Measurements from ENCODE around the gene RHOG. TPM values are rescaled to one million over a fixed set of nuclear protein-coding genes. Genes with fewer than 3 reads are reported as not detected.

RHOG gene
- 117 TPM for polyA plus RNA-seq (2013)

GRCh38 chr11:3840870-3841425, at the start of gene RHOG:
Gene RHOG, minus strand, starts transcription at chr11:3840959. Its CDS starts 12,821 bp downstream, at chr11:3828138.
- WGBS (ENCODE audit: insufficient coverage), result 0% methylated on average over 9 of the region's 42 CpGs
- DNase-seq, result peak in 1 of 3 donors; percentile 59
- Histone ChIP-seq H3K4me1 (ENCODE audit: control extremely low read depth in 1 of 4, control insufficient read depth in 4 of 4, insufficient read depth in 4 of 4, low read length in 3 of 4) (peaks cover 20 to 49% (median 49%) of the 10 kb centered on the region in 4 experiments), H3K27ac (ENCODE audit: insufficient read depth in 1 of 2, low read depth in 1 of 2, low read length in 2 of 2, poor library complexity in 1 of 2, severe bottlenecking in 2 of 2) (peak within 1 kb of the TSS; percentile 88 to 92), H3K36me3 (ENCODE audit: control insufficient read depth in 4 of 4, insufficient read depth in 4 of 4, low read length in 3 of 4) (peaks cover 0 to 4% (median 0%) of the 10 kb centered on the region in 4 experiments), H3K27me3 (replicated peaks in 2 of 5; ENCODE audit: control insufficient read depth in 4 of 5, insufficient read depth in 5 of 5, low read length in 4 of 5) (no peaks in the 10 kb centered on the region), H3K9me3 (ENCODE audit: control extremely low read depth in 1 of 5, control insufficient read depth in 4 of 5, insufficient read depth in 2 of 5, low read depth in 1 of 5, low read length in 4 of 5) (no peaks in the 10 kb centered on the region), H3K4me3 (ENCODE audit: control insufficient read depth in 1 of 7, extremely low read depth in 1 of 7, insufficient read depth in 4 of 7, low read depth in 2 of 7, low read length in 6 of 7) (peak within 1 kb of the TSS; percentile 81 to 94 (median 89))
- ChIA-PET CTCF (interaction anchor here (0.6 to 24.5 kb wide), 25 partner anchors 4 to 241 kb away, joined by 3 to 423 read pairs (median 3); partner anchors contain the start of genes PGAP2, RHOG and STIM1), POLR2A (interaction anchor here (0.8 to 4.2 kb wide), 8 partner anchors 9 to 226 kb away, joined by 3 to 24 read pairs (median 4); partner anchors contain the start of genes NUP98 and STIM1)

- CTCF ChIA-PET, result interaction anchor here (0.8 to 3.0 kb wide), 13 partner anchors 10 to 184 kb away, joined by 3 to 10 read pairs (median 3); partner anchors contain the start of gene STIM1
- Histone ChIP-seq H3K9me3 (ENCODE audit: control extremely low read depth in 1 of 5, control insufficient read depth in 4 of 5, insufficient read depth in 2 of 5, low read depth in 1 of 5, low read length in 4 of 5) (no peaks in the 10 kb centered on the region), H3K27ac (ENCODE audit: insufficient read depth in 1 of 2, low read depth in 1 of 2, low read length in 2 of 2, poor library complexity in 1 of 2, severe bottlenecking in 2 of 2) (no peak overlapping the region), H3K4me1 (ENCODE audit: control extremely low read depth in 1 of 4, control insufficient read depth in 4 of 4, insufficient read depth in 4 of 4, low read length in 3 of 4) (peaks cover 16 to 56% (median 34%) of the 10 kb centered on the region in 4 experiments), H3K27me3 (replicated peaks in 2 of 5; ENCODE audit: control insufficient read depth in 4 of 5, insufficient read depth in 5 of 5, low read length in 4 of 5) (no peaks in the 10 kb centered on the region), H3K36me3 (ENCODE audit: control insufficient read depth in 4 of 4, insufficient read depth in 4 of 4, low read length in 3 of 4) (no peaks in the 10 kb centered on the region), H3K4me3 (ENCODE audit: control insufficient read depth in 1 of 7, extremely low read depth in 1 of 7, insufficient read depth in 4 of 7, low read depth in 2 of 7, low read length in 6 of 7) (no peak overlapping the region)
- 100% methylated on average over 2 of the region's 2 CpGs for WGBS (ENCODE audit: insufficient coverage)
- POLR2A ChIA-PET, result interaction anchor here (1.1 kb wide), 1 partner anchor 14 kb away, joined by 3 read pairs; no protein-coding TSS in a partner anchor
- no peak for DNase-seq
These were observed 49.3 kb upstream of the RHOG start for GRCh38 chr11:3890014-3890413.

GRCh38 chr11:3888876-3889275, 48.1 kb upstream of the RHOG start:
- CTCF ChIA-PET, result interaction anchor here (0.8 to 3.0 kb wide), 10 partner anchors 11 to 96 kb away, joined by 3 to 10 read pairs (median 4); partner anchors contain the start of gene STIM1
- no peak for DNase-seq

GRCh38 chr11:3886985-3887384, 46.2 kb upstream of the RHOG start:
- H3K9me3 ChIP-seq (ENCODE audit: control extremely low read depth in 1 of 5, control insufficient read depth in 4 of 5, insufficient read depth in 2 of 5, low read depth in 1 of 5, low read length in 4 of 5), result no peaks in the 10 kb centered on the region
- no peak overlapping the region for H3K4me3 ChIP-seq (ENCODE audit: control insufficient read depth in 1 of 7, extremely low read depth in 1 of 7, insufficient read depth in 4 of 7, low read depth in 2 of 7, low read length in 6 of 7)
- no peak for DNase-seq
- no peak overlapping the region for H3K27ac ChIP-seq (ENCODE audit: insufficient read depth in 1 of 2, low read depth in 1 of 2, low read length in 2 of 2, poor library complexity in 1 of 2, severe bottlenecking in 2 of 2)
- no CpG with 5 or more reads among the region's 1 CpG for WGBS (ENCODE audit: insufficient coverage)
- H3K4me1 ChIP-seq (ENCODE audit: control extremely low read depth in 1 of 4, control insufficient read depth in 4 of 4, insufficient read depth in 4 of 4, low read length in 3 of 4), result peaks cover 9 to 40% (median 17%) of the 10 kb centered on the region in 4 experiments
- ChIA-PET POLR2A (interaction anchor here (0.8 kb wide), 1 partner anchor 60 kb away, joined by 3 read pairs; no protein-coding TSS in a partner anchor), CTCF (interaction anchor here (1.5 kb wide), 1 partner anchor 8 kb away, joined by 4 read pairs; no protein-coding TSS in a partner anchor)
- no peaks in the 10 kb centered on the region for H3K36me3 ChIP-seq (ENCODE audit: control insufficient read depth in 4 of 4, insufficient read depth in 4 of 4, low read length in 3 of 4)
- no peaks in the 10 kb centered on the region for H3K27me3 ChIP-seq (replicated peaks in 2 of 5; ENCODE audit: control insufficient read depth in 4 of 5, insufficient read depth in 5 of 5, low read length in 4 of 5)

More at GRCh38 chr11:3888876-3889275, 48.1 kb upstream of the RHOG start:
- Histone ChIP-seq H3K4me3 (ENCODE audit: control insufficient read depth in 1 of 7, extremely low read depth in 1 of 7, insufficient read depth in 4 of 7, low read depth in 2 of 7, low read length in 6 of 7) (no peak overlapping the region), H3K27me3 (replicated peaks in 2 of 5; ENCODE audit: control insufficient read depth in 4 of 5, insufficient read depth in 5 of 5, low read length in 4 of 5) (no peaks in the 10 kb centered on the region), H3K9me3 (ENCODE audit: control extremely low read depth in 1 of 5, control insufficient read depth in 4 of 5, insufficient read depth in 2 of 5, low read depth in 1 of 5, low read length in 4 of 5) (no peaks in the 10 kb centered on the region), H3K4me1 (ENCODE audit: control extremely low read depth in 1 of 4, control insufficient read depth in 4 of 4, insufficient read depth in 4 of 4, low read length in 3 of 4) (peaks cover 16 to 53% (median 25%) of the 10 kb centered on the region in 4 experiments), H3K36me3 (ENCODE audit: control insufficient read depth in 4 of 4, insufficient read depth in 4 of 4, low read length in 3 of 4) (no peaks in the 10 kb centered on the region), H3K27ac (ENCODE audit: insufficient read depth in 1 of 2, low read depth in 1 of 2, low read length in 2 of 2, poor library complexity in 1 of 2, severe bottlenecking in 2 of 2) (no peak overlapping the region)
- POLR2A ChIA-PET, result no interaction called here

GRCh38 chr11:3885855-3886254, 45.1 kb upstream of the RHOG start:
- H3K4me1 ChIP-seq (ENCODE audit: control extremely low read depth in 1 of 4, control insufficient read depth in 4 of 4, insufficient read depth in 4 of 4, low read length in 3 of 4), result peaks cover 9 to 49% (median 24%) of the 10 kb centered on the region in 4 experiments
- POLR2A ChIA-PET, result no interaction called here
- no peaks in the 10 kb centered on the region for H3K27me3 ChIP-seq (replicated peaks in 2 of 5; ENCODE audit: control insufficient read depth in 4 of 5, insufficient read depth in 5 of 5, low read length in 4 of 5)
- CTCF ChIA-PET, result interaction anchor here (0.9 to 1.8 kb wide), 3 partner anchors 10 to 186 kb away, joined by 3 to 5 read pairs (median 4); no protein-coding TSS in a partner anchor
- H3K36me3 ChIP-seq (ENCODE audit: control insufficient read depth in 4 of 4, insufficient read depth in 4 of 4, low read length in 3 of 4), result no peaks in the 10 kb centered on the region
- DNase-seq, result no peak
- H3K27ac ChIP-seq (ENCODE audit: insufficient read depth in 1 of 2, low read depth in 1 of 2, low read length in 2 of 2, poor library complexity in 1 of 2, severe bottlenecking in 2 of 2), result no peak overlapping the region
- H3K4me3 ChIP-seq (ENCODE audit: control insufficient read depth in 1 of 7, extremely low read depth in 1 of 7, insufficient read depth in 4 of 7, low read depth in 2 of 7, low read length in 6 of 7), result no peak overlapping the region
- no peaks in the 10 kb centered on the region for H3K9me3 ChIP-seq (ENCODE audit: control extremely low read depth in 1 of 5, control insufficient read depth in 4 of 5, insufficient read depth in 2 of 5, low read depth in 1 of 5, low read length in 4 of 5)
- 90% methylated on average over 2 of the region's 7 CpGs for WGBS (ENCODE audit: insufficient coverage)

- no peak overlapping the region for H3K4me3 ChIP-seq (ENCODE audit: control insufficient read depth in 1 of 7, extremely low read depth in 1 of 7, insufficient read depth in 4 of 7, low read depth in 2 of 7, low read length in 6 of 7)
- peak in 2 of 3 donors; percentile 42 to 54 for DNase-seq
- H3K4me1 ChIP-seq (ENCODE audit: control extremely low read depth in 1 of 4, control insufficient read depth in 4 of 4, insufficient read depth in 4 of 4, low read length in 3 of 4), result peaks cover 21 to 66% (median 42%) of the 10 kb centered on the region in 4 experiments
- no peak overlapping the region for H3K27ac ChIP-seq (ENCODE audit: insufficient read depth in 1 of 2, low read depth in 1 of 2, low read length in 2 of 2, poor library complexity in 1 of 2, severe bottlenecking in 2 of 2)
- no peaks in the 10 kb centered on the region for H3K36me3 ChIP-seq (ENCODE audit: control insufficient read depth in 4 of 4, insufficient read depth in 4 of 4, low read length in 3 of 4)
- H3K27me3 ChIP-seq (replicated peaks in 2 of 5; ENCODE audit: control insufficient read depth in 4 of 5, insufficient read depth in 5 of 5, low read length in 4 of 5), result no peaks in the 10 kb centered on the region
- no peaks in the 10 kb centered on the region for H3K9me3 ChIP-seq (ENCODE audit: control extremely low read depth in 1 of 5, control insufficient read depth in 4 of 5, insufficient read depth in 2 of 5, low read depth in 1 of 5, low read length in 4 of 5)
- ChIA-PET POLR2A (no interaction called here), CTCF (interaction anchor here (0.7 to 3.2 kb wide), 9 partner anchors 12 to 190 kb away, joined by 3 to 20 read pairs (median 4); partner anchors contain the start of gene STIM1)
These were observed 41.9 kb upstream of the RHOG start for GRCh38 chr11:3882655-3883054.

- no peaks in the 10 kb centered on the region for H3K9me3 ChIP-seq (ENCODE audit: control extremely low read depth in 1 of 5, control insufficient read depth in 4 of 5, insufficient read depth in 2 of 5, low read depth in 1 of 5, low read length in 4 of 5)
- peak overlapping the region in 1 of 7 experiments; percentile 48 for H3K4me3 ChIP-seq (ENCODE audit: control insufficient read depth in 1 of 7, extremely low read depth in 1 of 7, insufficient read depth in 4 of 7, low read depth in 2 of 7, low read length in 6 of 7)
- DNase-seq, result no peak
- 0% methylated on average over 1 of the region's 3 CpGs for WGBS (ENCODE audit: insufficient coverage)
- no peaks in the 10 kb centered on the region for H3K36me3 ChIP-seq (ENCODE audit: control insufficient read depth in 4 of 4, insufficient read depth in 4 of 4, low read length in 3 of 4)
- no peaks in the 10 kb centered on the region for H3K27me3 ChIP-seq (replicated peaks in 2 of 5; ENCODE audit: control insufficient read depth in 4 of 5, insufficient read depth in 5 of 5, low read length in 4 of 5)
- peak overlapping the region in 1 of 2 experiments; percentile 63 for H3K27ac ChIP-seq (ENCODE audit: insufficient read depth in 1 of 2, low read depth in 1 of 2, low read length in 2 of 2, poor library complexity in 1 of 2, severe bottlenecking in 2 of 2)
- ChIA-PET CTCF (interaction anchor here (0.8 to 2.4 kb wide), 7 partner anchors 14 to 79 kb away, joined by 3 to 11 read pairs (median 4); partner anchors contain the start of gene STIM1), POLR2A (interaction anchor here (0.6 kb wide), 1 partner anchor 112 kb away, joined by 3 read pairs; no protein-coding TSS in a partner anchor)
- peaks cover 25 to 68% (median 40%) of the 10 kb centered on the region in 4 experiments for H3K4me1 ChIP-seq (ENCODE audit: control extremely low read depth in 1 of 4, control insufficient read depth in 4 of 4, insufficient read depth in 4 of 4, low read length in 3 of 4)
These were observed 40.0 kb upstream of the RHOG start for GRCh38 chr11:3880724-3881123.
